C1 segment of cervical spinal cord (tissue), 14 donors: ENCODE results near the gene SFTPD.
"Not testable (repeated sequence)": the region's sequence is repeated elsewhere in the genome, so short reads cannot be mapped to it uniquely, and the experiment has no call there.

Source experiments
- DNase-seq, 14 donors: peaks; one replicate each; lab custom pipeline; 2025; lab: John Stamatoyannopoulos, UW

The SFTPD gene

DNA sequence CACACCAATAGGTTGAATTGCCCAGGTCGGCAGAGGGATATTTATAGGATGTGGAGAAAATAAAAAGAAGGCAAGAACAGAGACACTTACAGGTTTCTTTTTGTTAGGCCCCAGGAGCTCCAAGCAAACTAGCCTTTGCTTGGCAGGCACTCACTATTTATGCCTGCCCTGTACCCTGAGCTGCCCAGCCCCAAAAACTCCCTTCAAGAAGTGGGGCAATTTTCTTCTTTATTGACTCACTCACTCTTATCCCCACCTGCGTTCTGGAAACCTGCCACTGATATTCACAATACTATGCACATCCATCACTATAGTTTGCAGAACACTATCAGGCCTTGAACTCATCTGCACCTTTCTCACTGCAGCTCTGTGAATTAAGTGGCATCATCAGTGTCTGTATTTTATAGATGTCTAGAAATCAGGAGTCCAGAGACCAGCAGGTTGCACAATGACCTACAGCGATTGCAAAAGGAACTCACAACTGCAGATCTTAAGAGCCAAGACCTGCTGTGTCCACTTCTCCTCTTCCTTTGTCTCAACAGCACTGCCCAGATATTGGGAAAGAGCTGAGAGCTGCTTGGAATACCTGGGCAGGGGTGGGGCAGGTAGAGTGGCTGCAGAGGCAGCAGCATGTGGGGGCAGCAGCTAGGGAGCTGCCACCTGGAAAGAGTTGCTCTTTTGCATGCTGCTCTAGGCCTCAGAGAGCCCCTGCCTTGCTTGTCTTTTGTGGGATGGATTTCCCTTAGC lies at the start of gene SFTPD:
Gene SFTPD (minus strand): TSS at position 130 of the 747 bp plus-strand sequence. CDS start 2,446 bp downstream, outside the sequence.
- DNase-seq: no peak

DNA sequence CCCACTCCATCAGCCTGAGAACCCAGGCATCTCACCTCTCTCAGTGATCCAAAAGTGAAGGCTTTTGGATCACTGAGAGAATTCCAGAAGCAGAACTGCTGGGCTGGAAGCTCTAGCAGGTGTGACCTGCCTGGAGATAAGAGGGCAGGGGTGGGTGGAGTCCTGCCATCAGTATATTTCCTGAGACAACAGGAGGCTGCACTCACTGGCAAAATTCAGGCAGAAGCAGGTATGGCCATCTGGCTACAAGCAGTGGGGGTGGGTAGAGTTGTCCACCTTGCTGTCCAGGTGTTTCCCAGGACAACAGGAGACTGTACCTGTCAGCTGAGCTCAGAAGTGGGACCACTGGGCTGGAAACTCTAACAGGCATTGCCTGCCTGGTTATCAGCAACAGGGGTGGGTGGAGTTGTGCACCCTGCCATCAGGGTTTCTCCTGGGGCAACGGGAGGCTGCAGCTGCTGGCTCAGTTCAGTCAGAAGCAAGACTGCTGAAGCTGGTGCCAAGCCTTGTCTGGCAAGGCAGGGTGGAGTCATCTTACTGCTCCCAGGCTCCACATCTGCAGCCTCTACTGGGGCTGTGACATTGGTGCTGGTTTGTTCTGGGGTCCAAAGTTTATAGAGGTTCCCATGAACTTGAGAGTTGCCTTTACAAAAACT lies 47.2 kb upstream of the SFTPD start:
- DNase-seq: no peak

GRCh38 chr10:79994556-79994955 lies 45.7 kb upstream of the SFTPD start:
- no peak for DNase-seq

DNA sequence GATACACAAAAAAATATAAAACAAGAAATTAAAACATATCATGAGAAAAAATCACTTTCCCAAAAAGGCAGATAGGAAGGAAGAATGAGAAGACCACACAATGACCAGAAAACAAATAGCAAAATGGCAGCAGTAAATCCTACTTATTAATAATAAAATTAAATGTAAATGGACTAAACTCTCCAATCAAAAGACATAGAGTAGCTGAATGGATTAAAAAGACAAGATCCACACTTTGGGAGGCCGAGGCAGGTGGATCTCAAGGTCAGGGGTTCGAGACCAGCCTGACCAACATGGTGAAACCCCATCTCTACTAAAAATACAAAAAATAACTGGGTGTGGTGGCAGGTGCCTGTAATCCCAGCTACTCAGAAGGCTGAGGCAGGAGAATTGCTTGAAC lies 39.3 kb upstream of the SFTPD start:
- not testable (repeated sequence) for DNase-seq

DNA sequence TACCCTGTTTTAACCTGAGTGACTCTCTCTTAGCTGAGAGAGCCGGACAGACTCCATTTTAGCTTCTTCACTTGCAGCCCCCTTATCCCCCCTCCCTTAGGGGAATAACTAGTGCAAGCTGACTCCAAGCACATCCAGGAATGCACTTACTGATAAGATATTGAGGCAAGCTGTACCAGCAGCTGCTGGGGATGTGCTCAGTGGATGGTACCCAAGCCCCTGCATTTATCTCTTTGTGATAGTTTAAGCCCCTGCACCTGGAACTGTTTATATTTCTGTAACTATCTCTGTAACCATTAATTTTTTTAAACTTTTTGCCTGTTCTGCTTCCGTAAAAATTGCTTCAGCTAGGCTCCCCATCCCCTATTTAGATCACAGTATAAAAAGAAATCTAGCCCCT lies 37.8 kb upstream of the SFTPD start:
- DNase-seq: not testable (repeated sequence)

DNA sequence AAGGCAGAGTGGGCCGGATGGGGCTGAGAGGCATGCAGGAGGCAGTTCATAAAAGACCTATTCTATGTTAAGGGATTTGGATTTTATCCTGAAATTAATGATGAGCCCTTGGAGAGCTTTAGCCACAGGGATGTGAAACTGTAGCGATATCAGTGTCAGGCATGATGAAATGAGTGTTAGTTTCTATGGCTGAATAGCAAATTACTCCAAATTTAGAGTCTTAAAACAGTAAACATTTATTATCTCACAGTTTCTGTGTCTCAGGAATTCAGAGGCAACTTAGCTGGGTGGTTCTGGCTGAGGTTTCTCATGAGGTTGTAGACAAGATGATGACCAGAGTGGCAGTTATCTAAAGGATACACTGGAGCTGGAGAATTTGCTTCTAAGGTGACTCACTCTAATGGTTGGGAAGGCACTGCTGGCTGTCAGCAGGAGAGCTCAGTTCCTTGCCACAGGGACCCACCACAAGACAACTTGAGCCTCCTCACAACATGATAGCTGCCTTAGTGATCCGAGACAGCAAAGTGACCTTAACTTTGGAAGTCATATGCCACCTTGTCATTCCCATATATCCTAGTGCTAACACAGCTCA lies 36.7 kb upstream of the SFTPD start:
- DNase-seq: no peak

GRCh38 chr10:79984851-79985250 lies 35.9 kb upstream of the SFTPD start:
- no peak for DNase-seq

DNA sequence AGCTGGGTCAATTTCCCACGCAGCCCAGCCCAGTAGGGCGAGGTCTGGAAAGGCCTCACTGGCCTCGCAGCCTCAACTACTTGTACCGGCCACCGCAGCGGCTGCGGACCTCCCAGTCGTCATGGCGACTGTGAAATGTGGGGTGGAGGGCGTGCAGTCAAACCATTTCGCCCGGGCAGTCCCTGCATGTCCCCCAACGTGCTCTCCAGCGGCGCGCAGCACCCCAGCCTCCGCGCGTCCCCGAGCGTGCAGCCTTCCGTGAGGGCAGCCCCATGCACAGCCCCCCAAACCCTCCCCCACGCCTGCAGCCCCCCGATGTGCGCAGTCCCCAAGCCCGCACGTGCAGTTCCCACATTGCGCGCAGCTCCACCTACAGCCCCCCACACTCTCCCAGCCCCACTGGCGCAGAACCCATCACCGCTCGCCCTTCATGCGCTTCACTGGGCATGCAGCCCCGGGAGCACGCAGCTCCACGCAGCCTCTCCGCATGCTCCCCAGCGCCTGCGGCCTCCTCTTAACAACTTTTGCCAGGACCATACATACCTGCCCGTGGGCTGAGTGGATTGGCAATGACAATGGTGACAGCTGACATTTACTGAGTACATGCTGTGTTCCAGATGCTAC lies 34.5 kb upstream of the SFTPD start:
- DNase-seq: no peak

DNA sequence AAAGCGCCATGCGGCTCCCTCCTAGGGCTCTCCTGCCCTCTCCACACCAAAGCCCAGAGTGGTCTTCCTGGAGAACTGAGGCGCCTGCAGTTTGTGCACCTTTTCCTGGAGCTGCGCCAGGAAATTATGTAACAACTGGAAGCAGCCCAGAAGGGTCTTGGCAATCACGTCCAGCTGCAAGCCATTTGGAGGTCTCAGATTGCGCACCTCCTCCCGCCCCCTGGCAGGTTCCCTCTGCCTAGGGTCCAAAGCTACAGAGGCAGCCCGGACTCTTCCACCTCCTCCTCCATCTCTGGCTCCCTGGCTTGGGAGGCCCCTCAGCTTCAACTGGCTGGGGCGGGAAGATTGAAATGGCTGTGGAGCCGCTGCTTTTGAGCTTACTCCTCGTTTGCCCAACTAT lies 34.0 kb upstream of the SFTPD start:
- DNase-seq: no peak

GRCh38 chr10:79982362-79982800 lies 33.5 kb upstream of the SFTPD start:
- DNase-seq: peak in 2 of 14 donors; percentile 19 to 40

DNA sequence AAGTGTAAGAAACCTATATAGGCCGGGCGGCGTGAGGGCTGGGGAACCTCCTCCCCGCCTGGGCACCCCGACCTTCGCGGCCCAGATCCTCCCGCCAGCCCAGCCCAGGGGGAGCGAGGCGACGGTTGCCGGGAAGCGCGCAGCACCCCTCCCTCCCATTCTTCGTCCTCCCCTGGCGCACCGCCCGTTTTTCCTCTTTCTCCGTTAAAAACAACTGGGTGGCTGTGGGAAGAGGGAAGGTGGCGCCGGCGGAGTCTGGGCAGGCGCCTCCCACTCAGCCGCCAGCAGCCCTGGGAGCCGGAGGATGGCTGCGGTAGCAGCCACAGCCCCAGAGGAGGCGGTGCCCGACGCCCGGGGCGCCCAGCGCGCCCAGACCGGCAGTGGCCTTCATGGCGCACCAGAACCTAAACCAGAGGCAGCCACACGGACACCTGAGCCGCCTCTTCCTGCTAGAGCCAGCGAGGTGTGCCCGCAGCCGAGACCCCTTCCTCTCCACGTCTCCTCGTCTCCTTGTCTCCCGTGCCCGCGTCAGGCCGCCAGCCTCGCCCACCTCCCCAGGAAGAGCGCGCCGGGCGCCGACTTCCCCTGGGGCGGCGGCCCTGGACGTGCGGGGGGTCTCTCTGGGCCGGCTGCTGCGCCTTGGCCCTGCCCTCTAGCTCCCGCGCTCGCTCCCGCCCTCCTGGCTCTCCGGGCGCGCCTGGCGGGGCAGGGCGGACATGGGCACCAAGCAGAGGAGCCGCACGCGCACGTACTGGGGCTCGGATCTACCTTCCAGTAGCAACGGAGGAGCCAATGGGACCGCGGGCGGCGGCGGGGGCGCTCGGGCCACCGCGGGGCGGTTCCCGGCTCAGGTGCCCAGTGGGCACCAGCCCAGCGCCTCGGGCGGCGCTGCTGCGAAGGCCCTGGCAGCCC lies 32.8 kb upstream of the SFTPD start:
- peak in 8 of 14 donors; percentile 18 to 74 (median 40) for DNase-seq

GRCh38 chr10:79980711-79981110 lies 31.8 kb upstream of the SFTPD start:
- DNase-seq: no peak

- peak in 1 of 14 donors; percentile 84 for DNase-seq
Observed at GRCh38 chr10:79979976-79980687, 31.2 kb upstream of the SFTPD start.

DNA sequence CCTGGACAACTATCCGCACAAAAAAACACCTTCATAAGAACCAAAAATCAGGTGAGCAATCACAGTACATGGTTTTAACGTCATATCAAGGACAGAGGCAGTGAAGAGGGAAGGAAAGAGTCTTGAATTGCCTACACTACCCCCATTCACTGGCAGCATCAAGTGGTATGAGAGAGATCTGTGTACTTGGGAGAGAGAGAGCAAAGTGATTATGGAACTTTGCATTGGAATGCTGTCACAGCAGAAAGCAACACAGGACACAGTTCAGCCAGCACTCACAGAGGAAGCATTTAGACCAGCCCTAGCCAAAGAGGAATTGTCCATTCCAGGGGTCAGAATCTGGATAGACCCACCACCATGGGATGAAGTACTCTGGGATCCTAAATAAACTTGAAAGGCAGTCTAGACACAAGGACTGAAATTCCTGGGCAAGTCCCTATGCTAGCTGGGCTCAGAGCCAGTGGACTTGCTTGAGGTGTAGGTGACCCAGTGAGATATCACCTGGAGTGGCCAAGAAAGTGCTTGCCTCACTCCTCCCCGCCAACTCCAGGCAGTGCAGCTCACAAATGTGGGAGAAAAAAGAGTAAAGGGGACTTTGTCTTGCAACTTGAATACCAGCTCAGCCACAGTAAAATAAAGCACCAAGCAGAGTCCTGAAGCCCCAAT lies 30.5 kb upstream of the SFTPD start:
- peak in 1 of 14 donors; percentile 43 for DNase-seq

DNA sequence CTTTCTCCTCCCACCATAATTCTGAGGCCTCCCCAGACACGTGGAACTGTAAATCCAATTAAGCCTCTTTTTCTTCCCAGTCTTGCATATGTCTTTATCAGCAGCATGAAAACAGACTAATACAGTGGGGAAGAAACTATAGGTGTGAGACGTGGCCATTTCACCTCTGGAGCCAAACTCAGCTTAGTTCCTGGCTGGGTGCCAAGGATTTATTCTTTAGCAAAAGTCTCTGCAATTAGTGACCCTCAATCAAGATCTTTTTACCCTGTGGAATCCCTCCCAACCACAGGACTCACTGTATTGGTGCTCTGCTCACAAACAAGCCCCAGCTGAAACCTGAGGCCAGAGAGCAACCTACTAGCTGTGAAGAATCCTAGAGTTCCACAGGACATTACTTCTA lies 28.1 kb upstream of the SFTPD start:
- no peak for DNase-seq

GRCh38 chr10:79970062-79970461 lies 21.2 kb upstream of the SFTPD start:
- DNase-seq: no peak

DNA sequence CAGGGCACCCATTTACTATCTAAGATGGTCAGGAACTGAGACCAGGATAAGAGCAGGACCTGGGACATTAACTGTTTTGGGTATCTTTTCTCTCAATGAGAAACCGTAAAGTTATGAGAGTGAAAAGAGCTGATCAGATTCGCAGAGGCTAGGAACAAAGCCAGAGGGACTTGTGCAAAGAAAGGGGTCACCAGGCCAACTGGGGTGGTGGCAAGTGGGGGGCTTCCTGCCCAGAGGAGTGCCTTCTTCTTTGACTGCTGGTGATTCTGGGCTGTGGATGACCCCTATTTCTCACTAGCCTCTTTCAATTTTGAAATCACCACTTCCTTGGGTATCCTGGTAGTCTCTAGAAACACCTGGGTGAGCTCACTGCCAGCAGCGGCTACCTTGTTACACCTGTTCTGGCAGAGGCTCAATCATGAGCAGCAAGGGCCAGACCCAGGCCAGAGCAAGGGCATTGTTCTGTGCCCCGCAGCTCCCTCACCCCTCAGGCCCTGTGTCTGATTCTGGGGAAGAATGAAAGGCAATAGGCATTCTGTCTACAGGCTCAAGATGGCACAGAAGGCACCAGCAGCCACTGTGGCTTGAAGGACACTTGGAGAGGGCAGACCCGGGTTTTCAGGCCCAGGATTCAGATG lies 999 bp downstream of the SFTPD start:
- DNase-seq: no peak

- no peak for DNase-seq
Observed at GRCh38 chr10:79947083-79947415, 1.9 kb downstream of the SFTPD start.

DNA sequence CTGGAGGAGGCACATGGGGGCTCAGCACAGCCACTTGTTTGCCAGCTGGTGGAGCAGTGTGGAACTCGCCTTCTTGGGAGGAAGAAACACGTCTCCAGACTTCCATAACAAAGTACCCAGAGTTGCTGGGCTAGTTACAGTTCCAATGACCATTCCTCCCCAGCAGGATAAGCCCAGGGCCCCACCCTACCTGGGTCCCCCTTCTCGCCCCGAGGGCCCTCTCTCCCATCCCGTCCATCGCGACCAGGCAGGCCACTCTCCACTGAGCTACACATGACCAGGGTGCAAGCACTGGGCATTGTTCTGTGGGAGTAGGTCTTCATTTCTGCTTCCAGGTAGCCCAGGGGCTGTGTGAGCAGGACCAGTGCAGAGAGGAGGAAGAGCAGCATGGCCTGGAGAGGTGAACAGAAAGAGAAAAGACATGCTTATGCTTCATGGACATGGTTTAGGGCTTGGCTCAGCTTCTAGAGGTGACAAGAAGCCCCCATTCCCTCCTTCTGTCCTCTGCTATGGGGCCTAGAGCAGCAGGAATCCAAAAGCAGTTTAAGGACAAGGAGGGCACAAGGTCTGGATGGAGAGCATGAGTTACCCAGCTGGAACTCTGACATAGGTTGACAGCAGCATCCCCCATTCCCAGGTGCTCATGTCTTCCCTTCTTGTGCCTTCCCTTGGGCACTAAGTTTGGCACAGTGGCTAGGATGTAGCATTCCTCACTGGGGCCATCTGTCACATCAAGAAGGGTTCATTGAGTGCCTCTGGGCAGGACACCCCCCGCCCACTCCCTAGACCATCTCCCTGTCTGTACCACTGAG lies 2.4 kb downstream of the SFTPD start:
- DNase-seq: no peak
